GM13976 (cell line): ENCODE results near the gene RNASEH2B.
A peak's percentile ranks its signal among the peaks of the same experiment; 100 is the strongest.

ENCODE experiments used
- DNase-seq: peaks from one replicate; pipeline ENCODE4 v3.0.0; 2012; ENCODE audit warnings: low spot score
- CTCF ChIP-seq: IDR thresholded peaks from 2 replicates; pipeline ENCODE4 v1.5.1; 2012; ENCODE audit warnings: borderline replicate concordance, mild to moderate bottlenecking; ENCODE audit not compliant: insufficient read depth; ENCODE audit errors: extremely low read depth, missing control alignments, control extremely low read depth
- in situ Hi-C: fragments of 300-500 bp; cut with MboI; formaldehyde crosslinking; loops from one replicate; pipeline ENCODE4 v1.12.0; 2022; ENCODE audit warnings: low sequenced_read_pairs, mixed read lengths, inconsistent platforms; ENCODE audit not compliant: unreplicated experiment

RNASEH2B gene

DNA sequence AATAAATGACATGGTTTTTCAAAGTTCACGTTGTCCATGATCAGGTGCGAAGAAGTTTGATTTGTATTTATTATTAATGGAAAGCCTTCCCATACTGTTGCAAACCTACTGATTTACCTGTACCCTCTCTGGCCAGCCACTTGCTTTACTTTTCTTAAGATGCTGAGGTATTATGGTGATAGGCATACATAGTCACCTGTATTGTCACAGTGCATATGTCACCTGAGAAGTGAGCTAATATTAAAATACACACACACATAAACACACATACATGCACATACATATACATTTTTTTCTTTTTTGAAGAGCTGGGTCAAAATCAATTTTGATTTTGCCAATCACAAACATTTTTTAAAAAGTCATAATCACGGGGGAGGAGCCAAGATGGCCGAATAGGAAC is 72.1 kb downstream of the RNASEH2B start:
- TF ChIP-seq CTCF = no peak
- in situ Hi-C loops = no loop called here
- no peak for DNase-seq

- in situ Hi-C loops = no loop called here
- no peak for DNase-seq
- no peak for TF ChIP-seq CTCF
These were observed 79.9 kb downstream of the RNASEH2B start for GRCh38 chr13:50989476-50989875.

DNA sequence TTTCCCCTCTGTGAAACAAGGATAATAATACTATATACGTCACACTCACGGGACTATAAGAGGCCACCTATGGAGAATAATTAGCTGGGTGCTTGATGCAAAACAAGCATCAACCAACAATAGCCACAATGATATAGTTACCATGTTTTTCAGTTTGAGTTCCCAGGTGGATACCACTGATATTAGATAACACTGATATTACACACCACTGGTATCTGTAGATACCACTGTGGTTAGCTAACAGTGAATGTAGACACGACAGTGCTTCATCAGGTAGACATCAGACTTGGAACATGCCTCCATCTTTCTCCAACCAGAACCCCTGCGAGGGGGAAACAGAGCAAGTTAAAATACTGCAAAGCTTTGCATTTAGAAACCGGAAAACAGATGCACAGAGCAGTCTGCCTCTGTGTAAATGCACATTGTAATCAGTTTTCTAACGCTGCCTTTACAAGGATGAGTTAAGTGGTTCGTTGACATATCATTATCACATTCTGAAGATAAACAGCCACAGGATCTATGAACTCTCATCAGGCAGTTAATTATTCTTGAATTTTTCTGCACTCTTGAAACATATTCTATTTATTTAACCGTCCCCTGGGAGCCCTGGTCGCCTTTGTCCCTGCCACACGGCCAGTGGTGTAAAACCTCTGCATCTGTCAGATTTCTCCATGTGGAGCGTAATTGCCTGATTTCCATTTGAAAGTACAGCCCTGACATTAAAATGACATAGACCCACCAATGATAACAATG is 80.7 kb downstream of the RNASEH2B start:
- in situ Hi-C loops = no loop called here
- no peak for TF ChIP-seq CTCF
- no peak for DNase-seq

- in situ Hi-C loops = no loop called here
- no peak for TF ChIP-seq CTCF
- DNase-seq = no peak
These were observed 81.4 kb downstream of the RNASEH2B start for GRCh38 chr13:50990818-50991506.

- in situ Hi-C loops = no loop called here
- TF ChIP-seq CTCF = no peak
- DNase-seq = peak; percentile 45
These were observed 82.3 kb downstream of the RNASEH2B start for GRCh38 chr13:50991579-50992521.

DNA sequence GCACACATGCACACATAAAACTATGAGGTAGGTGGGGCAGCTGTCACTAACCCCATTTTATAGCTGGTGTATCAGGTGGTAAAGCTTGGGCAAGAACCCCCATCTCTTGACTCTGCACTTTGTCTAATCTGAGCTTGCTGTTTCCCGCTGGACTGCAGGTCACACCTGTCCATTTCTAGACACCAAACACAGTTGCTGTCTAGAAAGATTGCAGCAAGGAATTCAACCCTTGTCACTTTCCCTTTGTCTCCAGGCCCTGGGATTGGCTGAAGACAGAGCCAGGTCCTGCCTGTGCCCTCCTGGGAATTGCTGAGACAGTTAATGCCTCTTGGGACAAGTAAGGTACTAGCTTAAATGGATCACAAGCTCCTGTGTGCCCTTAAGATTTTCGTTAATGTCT is 83.8 kb downstream of the RNASEH2B start:
- DNase-seq = no peak
- in situ Hi-C loops = no loop called here

More for the DNA sequence above, 83.8 kb downstream of the RNASEH2B start:
- no peak for TF ChIP-seq CTCF
